CD14-positive monocyte (primary cell): ENCODE data around the gene CCL5. TPM values are rescaled to one million over a fixed set of nuclear protein-coding genes. Genes with fewer than 3 reads are reported as not detected.

Experiments
- DNase-seq, 3 donors: peaks; one replicate each; pipeline ENCODE4 v3.0.0-alpha.2; 2011 to 2022
- H2AFZ ChIP-seq: 2 replicates; pipeline ENCODE4 v1.6.0; 2012; ENCODE audit warnings: mild to moderate bottlenecking, low read depth, low read length, inconsistent platforms; ENCODE audit not compliant: insufficient read depth, poor library complexity, severe bottlenecking
- H3K27ac ChIP-seq, 2 donors: 1 replicate in 1 of 2; 2 replicates in 1 of 2; pipeline ENCODE4 v1.5.1; 2012 to 2013; ENCODE audit warnings: low read length in 2 of 2, control low read depth in 1 of 2, inconsistent platforms in 1 of 2, low read depth in 1 of 2, mild to moderate bottlenecking in 1 of 2
- H3K27me3 ChIP-seq, 2 donors: one replicate each; pipeline versions ENCODE4 v1.6.0 to v1.6.1; 2011 to 2013; ENCODE audit warnings: low read length in 2 of 2; ENCODE audit not compliant: control insufficient read depth in 2 of 2, insufficient read depth in 2 of 2
- H3K36me3 ChIP-seq, 2 donors: replicated peaks in 1 of 2; 1 replicate in 1 of 2; 2 replicates in 1 of 2; pipeline versions ENCODE4 v1.5.1 to v1.6.1; 2012 to 2013; ENCODE audit warnings: low read length in 2 of 2, control low read depth in 1 of 2, inconsistent platforms in 1 of 2, mild to moderate bottlenecking in 1 of 2; ENCODE audit not compliant: insufficient read depth in 2 of 2, control insufficient read depth in 1 of 2
- H3K4me1 ChIP-seq, 2 donors: 1 replicate in 1 of 2; 2 replicates in 1 of 2; pipeline versions ENCODE4 v1.5.1 to v1.6.1; 2012 to 2013; ENCODE audit warnings: low read length in 2 of 2, control low read depth in 1 of 2, inconsistent platforms in 1 of 2, mild to moderate bottlenecking in 1 of 2, moderate library complexity in 1 of 2; ENCODE audit not compliant: insufficient read depth in 2 of 2, control insufficient read depth in 1 of 2
- H3K4me2 ChIP-seq: replicated peaks from 2 replicates; pipeline ENCODE3; 2012; ENCODE audit warnings: low read length, moderate library complexity, mild to moderate bottlenecking; ENCODE audit not compliant: poor library complexity, severe bottlenecking; ENCODE audit errors: extremely low read depth
- H3K4me3 ChIP-seq, 3 experiments: fragments of 200-600 bp in 1 of 3; sonication (generic) in 1 of 3; replicated peaks in 1 of 3; 1 replicate in 2 of 3; 2 replicates in 1 of 3; pipeline ENCODE4 v1.5.1; 2011 to 2013; ENCODE audit warnings: low read length in 3 of 3, mild to moderate bottlenecking in 3 of 3, control low read depth in 2 of 3, low read depth in 2 of 3, inconsistent platforms in 1 of 3, moderate library complexity in 1 of 3
- H3K79me2 ChIP-seq: 2 replicates; pipeline ENCODE4 v1.6.0; 2012; ENCODE audit warnings: mild to moderate bottlenecking, control low read depth, inconsistent platforms, low read length, moderate library complexity; ENCODE audit not compliant: insufficient read depth
- H3K9ac ChIP-seq: 2 replicates; pipeline ENCODE4 v1.6.0; 2017; ENCODE audit warnings: low read length, mild to moderate bottlenecking; ENCODE audit not compliant: insufficient read depth, poor library complexity, severe bottlenecking
- H3K9me3 ChIP-seq, 2 donors: replicated peaks in 1 of 2; 1 replicate in 1 of 2; 2 replicates in 1 of 2; pipeline versions ENCODE4 v1.5.1 to v1.6.1; 2012 to 2013; ENCODE audit warnings: low read length in 2 of 2, control low read depth in 1 of 2; ENCODE audit not compliant: control insufficient read depth in 1 of 2, insufficient read depth in 1 of 2
- H4K20me1 ChIP-seq: 2 replicates; pipeline ENCODE4 v1.6.0; 2012; ENCODE audit warnings: mild to moderate bottlenecking, low read length, control low read depth, moderate library complexity; ENCODE audit not compliant: insufficient read depth
- H3K27ac Mint-ChIP-seq, 7 donors: one replicate each; pipeline ENCODE4 v1.8.0; 2020; ENCODE audit warnings: mild to moderate bottlenecking in 7 of 7, mixed read lengths in 7 of 7, moderate library complexity in 6 of 7, inconsistent platforms in 2 of 7
- H3K27me3 Mint-ChIP-seq, 3 donors: one replicate each; pipeline ENCODE4 v1.8.0; 2021 to 2022; ENCODE audit warnings: low read depth in 3 of 3, mild to moderate bottlenecking in 3 of 3, mixed read lengths in 3 of 3, moderate library complexity in 3 of 3, inconsistent platforms in 1 of 3
- H3K36me3 Mint-ChIP-seq, 2 donors: one replicate each; pipeline ENCODE4 v1.8.0; 2020; ENCODE audit warnings: mixed read lengths in 2 of 2, inconsistent platforms in 1 of 2, mild to moderate bottlenecking in 1 of 2
- H3K4me1 Mint-ChIP-seq: one replicate; pipeline ENCODE4 v1.8.0; 2020; ENCODE audit warnings: mild to moderate bottlenecking, mixed read lengths
- H3K4me3 Mint-ChIP-seq, 2 donors: one replicate each; pipeline ENCODE4 v1.8.0; 2020; ENCODE audit warnings: mild to moderate bottlenecking in 2 of 2, mixed read lengths in 2 of 2, moderate library complexity in 1 of 2
- H3K9me3 Mint-ChIP-seq, 7 donors: one replicate each; pipeline ENCODE4 v1.8.0; 2020 to 2022; ENCODE audit warnings: mixed read lengths in 7 of 7, mild to moderate bottlenecking in 6 of 7, moderate library complexity in 6 of 7, inconsistent platforms in 2 of 7
- CTCF ChIP-seq: fragments of 200-600 bp; IDR thresholded peaks from one replicate; pipeline ENCODE4 v1.8.0; 2022; ENCODE audit warnings: antibody characterized with exemption, mild to moderate bottlenecking
- WGBS: methylation state at CpG from one replicate; pipeline ENCODE4 v1.1.5; 2013; ENCODE audit warnings: missing lambda C conversion rate; ENCODE audit not compliant: insufficient coverage; 5-methylcytosine and 5-hydroxymethylcytosine counted together
- intact Hi-C, 2 donors: fragments of 100-400 bp; cut with micrococcal nuclease; formaldehyde crosslinking; loops; one replicate each; pipeline versions ENCODE4 v1.15.0 to v1.15.1; 2023
- polyA plus RNA-seq, 3 donors: library from polyadenylated mRNA; depleted of rRNA in 1 of 3; unstranded in 2 of 3; stranded (reverse) in 1 of 3; fragments of 300-500 nt in 2 of 3; fragments of >200 nt in 1 of 3; fragmentation: Illumina TruSeq in 2 of 3; gene quantifications; 1 replicate in 2 of 3; 2 replicates in 1 of 3; pipeline ENCODE4 v1.2.3, GENCODE V29; 2012 to 2021
- small RNA-seq: library from RNA; depleted of rRNA; stranded (forward); fragments of <200 nt; gene quantifications from one replicate; pipeline ENCODE3, GENCODE V24; 2012; ENCODE audit warnings: low read depth; ENCODE audit not compliant: insufficient read length

CCL5 gene
- polyA plus RNA-seq, 3 donors = 0.95 to 6.8 (median 2.8) TPM

DNA sequence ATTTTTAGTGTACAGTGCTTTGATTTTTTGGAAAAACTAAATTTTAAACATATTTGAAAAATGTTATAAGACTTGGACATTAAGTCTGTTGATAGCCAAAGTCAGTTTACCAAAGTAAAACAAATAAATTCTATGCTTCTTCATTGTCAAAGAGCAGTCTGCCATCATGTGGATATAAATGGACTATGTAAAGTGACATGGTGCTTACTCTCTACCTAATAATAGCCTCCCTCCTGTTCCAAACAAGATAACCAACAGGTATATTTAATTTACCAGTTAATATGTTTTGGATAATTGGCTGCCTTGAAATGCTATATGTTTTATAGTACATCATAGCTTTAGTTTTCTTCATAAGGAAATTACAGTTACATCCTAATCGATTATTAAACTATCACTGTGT lies 55.0 kb downstream of the CCL5 start:
- no peak overlapping the region for H3K27ac ChIP-seq
- WGBS = no CpG with 5 or more reads among the region's 1 CpG
- no peak for TF ChIP-seq CTCF
- no peak overlapping the region for H3K4me3 ChIP-seq
- Mint-ChIP-seq H3K9me3 (no peaks in the 10 kb centered on the region), H3K4me3 (no peak overlapping the region), H3K36me3 (peaks cover 69 to 91% of the 10 kb centered on the region in 2 donors), H3K27me3 (no peaks in the 10 kb centered on the region), H3K4me1 (no peaks in the 10 kb centered on the region), H3K27ac (no peak overlapping the region)
- no peak overlapping the region for H3K9ac ChIP-seq
- H2AFZ ChIP-seq = no peak overlapping the region
- intact Hi-C loops = no loop called here
- H3K4me1 ChIP-seq = no peaks in the 10 kb centered on the region
- peaks cover 84 to 96% of the 10 kb centered on the region in 2 donors for H3K36me3 ChIP-seq
- H4K20me1 ChIP-seq = peaks cover 46% of the 10 kb centered on the region
- no peaks in the 10 kb centered on the region for H3K9me3 ChIP-seq
- DNase-seq = no peak
- H3K79me2 ChIP-seq = peaks cover 11% of the 10 kb centered on the region
- no peak overlapping the region for H3K4me2 ChIP-seq
- no peaks in the 10 kb centered on the region for H3K27me3 ChIP-seq

Small RNAs within 50 kb of the gene (small RNA-seq; reads per million reads assigned to genes)
- 1,239 reads per million, percentile 99 among the genes with 10 or more reads in this experiment for gene RF00100

Other genes with a start within 250 kb of the CCL5 start
- not detected for gene RASL10B, start 148.7 kb downstream of the CCL5 start, polyA plus RNA-seq
- not detected for gene GAS2L2, start 127.1 kb downstream of the CCL5 start, polyA plus RNA-seq
- gene C17orf50, start 119.5 kb downstream of the CCL5 start, polyA plus RNA-seq = under 1 TPM in 1 of 3 donors, not detected in 2; 0.23 TPM
- gene MMP28, start 84.7 kb downstream of the CCL5 start, polyA plus RNA-seq = not detected
- gene TAF15, start 70.9 kb downstream of the CCL5 start, polyA plus RNA-seq = 10 to 100 TPM in 2 of 3 donors, 1 to 10 TPM in 1; 6.0 to 50.6 (median 16.3) TPM
- not detected for gene HEATR9, start 11.5 kb downstream of the CCL5 start, polyA plus RNA-seq
- not detected for gene RDM1, start 50.4 kb upstream of the CCL5 start, polyA plus RNA-seq
- not detected for gene LYZL6, start 63.4 kb upstream of the CCL5 start, polyA plus RNA-seq
- gene CCL16, start 101.1 kb upstream of the CCL5 start, polyA plus RNA-seq = not detected
- not detected for gene CCL14, start 106.4 kb upstream of the CCL5 start, polyA plus RNA-seq
- not detected for gene CCL15, start 121.2 kb upstream of the CCL5 start, polyA plus RNA-seq
- under 1 TPM in 2 of 3 donors, not detected in 1; 0.31 to 0.89 TPM for gene CCL23, start 137.6 kb upstream of the CCL5 start, polyA plus RNA-seq
- not detected for gene CCL18, start 183.9 kb upstream of the CCL5 start, polyA plus RNA-seq
- gene CCL3, start 209.8 kb upstream of the CCL5 start, polyA plus RNA-seq = 100 to 1,000 TPM; 161 to 328 (median 190) TPM
- gene CCL4, start 223.5 kb upstream of the CCL5 start, polyA plus RNA-seq = 10 to 100 TPM; 11.8 to 41.7 (median 40.6) TPM